Prostate gland (tissue), 2 donors: ENCODE results near the gene GSG1. TPM values are rescaled to one million over a fixed set of nuclear protein-coding genes. Genes with fewer than 3 reads are reported as not detected.
A peak's percentile ranks its signal among the peaks of the same experiment; 100 is the strongest.

Experiments
- DNase-seq: peaks from one replicate; pipeline ENCODE4 v3.0.0-alpha.2; 2019; ENCODE audit warnings: low spot score
- H3K27ac ChIP-seq, 2 donors: fragments of 200-600 bp; sonication (generic); 2 replicates each; pipeline ENCODE4 v1.5.1; 2017 to 2019
- H3K27me3 ChIP-seq: fragments of 200-600 bp; sonication (generic); replicated peaks from 2 replicates; pipeline ENCODE4 v1.5.1; 2019; ENCODE audit not compliant: insufficient read depth
- H3K36me3 ChIP-seq, 2 donors: fragments of 200-600 bp; sonication (generic); 1 replicate in 1 of 2; 2 replicates in 1 of 2; pipeline versions ENCODE4 v1.5.1 to v1.8.1; 2017 to 2019
- H3K4me1 ChIP-seq: fragments of 200-600 bp; sonication (generic); replicated peaks from 2 replicates; pipeline ENCODE4 v1.5.1; 2019
- H3K4me3 ChIP-seq, 2 donors: fragments of 200-600 bp; sonication (generic); 2 replicates each; pipeline ENCODE4 v1.5.1; 2017 to 2019
- H3K9me3 ChIP-seq: fragments of 200-600 bp; sonication (generic); 2 replicates; pipeline ENCODE4 v1.5.1; 2017
- POLR2A ChIP-seq: fragments of 450-650 bp; IDR thresholded peaks from one replicate; pipeline ENCODE4 v1.6.1; 2016; ENCODE audit warnings: antibody characterized with exemption, mild to moderate bottlenecking
- POLR2AphosphoS5 ChIP-seq: sonication (generic); formaldehyde crosslinking; IDR thresholded peaks from one replicate; pipeline ENCODE4 v1.6.1; 2017; ENCODE audit warnings: antibody characterized with exemption
- WGBS: methylation state at CpG from one replicate; pipeline ENCODE4 v1.1.5; 2018; 5-methylcytosine and 5-hydroxymethylcytosine counted together
- intact Hi-C: fragments of 100-400 bp; cut with DNase I; formaldehyde crosslinking; loops from one replicate; pipeline ENCODE4 v1.14.2; 2022
- total RNA-seq, 2 donors: library from RNA; depleted of rRNA; stranded (reverse); fragments of >200 nt; gene quantifications; one replicate each; pipeline ENCODE4 v1.1.0, GENCODE V29; 2016
- TF ChIP-seq, protein P1 (sequence below), 4 experiments: fragments of 200-600 bp in 2 of 4; fragments of 450-650 bp in 2 of 4; sonication (generic) in 2 of 4; IDR thresholded peaks; 1 replicate in 3 of 4; 2 replicates in 1 of 4; pipeline ENCODE4 v1.5.1; 2016 to 2019; ENCODE audit warnings: antibody characterized with exemption in 4 of 4, mild to moderate bottlenecking in 2 of 4, moderate library complexity in 2 of 4

The GSG1 gene
- total RNA-seq, 2 donors from 2014 or later = 21.2 TPM; not detected in 1

DNA sequence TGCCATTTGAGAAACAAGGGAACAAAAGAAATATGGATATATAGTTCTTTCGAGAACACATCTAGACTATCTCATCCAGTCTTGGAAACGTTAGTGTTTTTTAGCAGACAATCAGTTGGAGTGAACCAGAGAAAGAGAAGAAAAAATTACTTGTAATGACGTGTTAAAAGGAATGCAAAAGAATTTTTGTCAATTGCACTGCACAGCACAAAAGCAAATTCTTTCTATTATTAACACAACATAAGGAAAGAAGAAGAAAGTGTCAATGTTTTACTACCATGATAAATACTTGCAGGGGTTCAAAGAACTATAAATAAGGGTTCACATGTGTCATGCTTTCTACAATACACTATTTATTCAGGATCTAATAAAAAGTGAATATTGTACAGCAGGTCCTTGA, 27.5 kb upstream of the GSG1 start:
- H3K9me3 ChIP-seq = no peaks in the 10 kb centered on the region
- DNase-seq = no peak
- no peaks in the 10 kb centered on the region for H3K36me3 ChIP-seq
- H3K4me3 ChIP-seq = no peak overlapping the region
- intact Hi-C loops = no loop called here
- no peaks in the 10 kb centered on the region for H3K27me3 ChIP-seq
- no peak overlapping the region for H3K27ac ChIP-seq
- peaks cover 3% of the 10 kb centered on the region for H3K4me1 ChIP-seq
- TF ChIP-seq, protein P1, sequence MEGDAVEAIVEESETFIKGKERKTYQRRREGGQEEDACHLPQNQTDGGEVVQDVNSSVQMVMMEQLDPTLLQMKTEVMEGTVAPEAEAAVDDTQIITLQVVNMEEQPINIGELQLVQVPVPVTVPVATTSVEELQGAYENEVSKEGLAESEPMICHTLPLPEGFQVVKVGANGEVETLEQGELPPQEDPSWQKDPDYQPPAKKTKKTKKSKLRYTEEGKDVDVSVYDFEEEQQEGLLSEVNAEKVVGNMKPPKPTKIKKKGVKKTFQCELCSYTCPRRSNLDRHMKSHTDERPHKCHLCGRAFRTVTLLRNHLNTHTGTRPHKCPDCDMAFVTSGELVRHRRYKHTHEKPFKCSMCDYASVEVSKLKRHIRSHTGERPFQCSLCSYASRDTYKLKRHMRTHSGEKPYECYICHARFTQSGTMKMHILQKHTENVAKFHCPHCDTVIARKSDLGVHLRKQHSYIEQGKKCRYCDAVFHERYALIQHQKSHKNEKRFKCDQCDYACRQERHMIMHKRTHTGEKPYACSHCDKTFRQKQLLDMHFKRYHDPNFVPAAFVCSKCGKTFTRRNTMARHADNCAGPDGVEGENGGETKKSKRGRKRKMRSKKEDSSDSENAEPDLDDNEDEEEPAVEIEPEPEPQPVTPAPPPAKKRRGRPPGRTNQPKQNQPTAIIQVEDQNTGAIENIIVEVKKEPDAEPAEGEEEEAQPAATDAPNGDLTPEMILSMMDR (IDR thresholded peaks at IDR 0.05) = no peak
- TF ChIP-seq POLR2AphosphoS5 (no peak), POLR2A (no peak)
- 23% methylated on average over 3 of the region's 3 CpGs for WGBS

GRCh38 chr12:13128291-13128965, 25.0 kb upstream of the GSG1 start:
- Histone ChIP-seq H3K4me3 (no peak overlapping the region), H3K36me3 (no peaks in the 10 kb centered on the region), H3K27ac (peak overlapping the region in 1 of 2 donors; percentile 56), H3K4me1 (peaks cover 3% of the 10 kb centered on the region), H3K27me3 (no peaks in the 10 kb centered on the region), H3K9me3 (no peaks in the 10 kb centered on the region)
- intact Hi-C loops = no loop called here
- 79% methylated on average over 8 of the region's 8 CpGs for WGBS
- TF ChIP-seq POLR2AphosphoS5 (no peak), POLR2A (no peak)
- TF ChIP-seq, protein P1 (IDR thresholded peaks at IDR 0.05) = no peak
- DNase-seq = no peak

GRCh38 chr12:13127444-13127843, 24.0 kb upstream of the GSG1 start:
- WGBS = 55% methylated on average over 4 of the region's 5 CpGs
- H3K27ac ChIP-seq = peak overlapping the region; percentile 7 to 56
- no peaks in the 10 kb centered on the region for H3K27me3 ChIP-seq
- no peaks in the 10 kb centered on the region for H3K9me3 ChIP-seq
- intact Hi-C loops = no loop called here
- H3K4me3 ChIP-seq = no peak overlapping the region
- H3K36me3 ChIP-seq = no peaks in the 10 kb centered on the region
- H3K4me1 ChIP-seq = peaks cover 3% of the 10 kb centered on the region
- DNase-seq = no peak
- TF ChIP-seq POLR2A = no peak
- TF ChIP-seq, protein P1 (IDR thresholded peaks at IDR 0.05) = no peak
- peak; percentile 40 for TF ChIP-seq POLR2AphosphoS5

DNA sequence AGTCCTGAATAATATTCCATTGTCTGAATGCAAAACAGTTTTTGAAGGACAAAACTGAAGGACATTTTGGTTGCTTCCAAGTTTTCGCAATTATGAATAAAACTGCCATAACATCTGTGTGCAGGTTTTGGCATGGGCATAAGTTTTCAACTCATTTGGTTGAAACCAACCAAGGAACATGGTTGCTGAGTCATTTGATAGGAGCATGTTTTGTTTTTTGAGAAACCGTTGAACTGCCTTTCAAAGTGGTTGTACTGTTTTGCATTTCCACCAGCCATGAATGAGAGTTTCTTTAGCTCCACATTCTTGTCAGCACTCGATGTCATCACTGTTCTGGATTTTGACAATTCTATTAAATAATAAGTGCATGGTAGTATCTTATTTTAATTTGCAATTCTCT, 23.0 kb upstream of the GSG1 start:
- no peaks in the 10 kb centered on the region for H3K36me3 ChIP-seq
- no peaks in the 10 kb centered on the region for H3K9me3 ChIP-seq
- no peak for TF ChIP-seq POLR2A
- TF ChIP-seq POLR2AphosphoS5 = no peak
- TF ChIP-seq, protein P1 (IDR thresholded peaks at IDR 0.05) = no peak
- no peak overlapping the region for H3K4me3 ChIP-seq
- H3K4me1 ChIP-seq = peaks cover 3% of the 10 kb centered on the region
- intact Hi-C loops = no loop called here
- 88% methylated on average over 3 of the region's 3 CpGs for WGBS
- H3K27ac ChIP-seq = no peak overlapping the region
- no peak for DNase-seq
- no peaks in the 10 kb centered on the region for H3K27me3 ChIP-seq

GRCh38 chr12:13125996-13126395, 22.5 kb upstream of the GSG1 start:
- 87% methylated on average over 2 of the region's 2 CpGs for WGBS
- intact Hi-C loops = no loop called here

More at GRCh38 chr12:13125996-13126395, 22.5 kb upstream of the GSG1 start:
- no peak for DNase-seq
- Histone ChIP-seq H3K36me3 (no peaks in the 10 kb centered on the region), H3K27me3 (no peaks in the 10 kb centered on the region), H3K27ac (no peak overlapping the region), H3K4me1 (peaks cover 3% of the 10 kb centered on the region), H3K9me3 (no peaks in the 10 kb centered on the region), H3K4me3 (no peak overlapping the region)
- no peak for TF ChIP-seq POLR2A
- TF ChIP-seq, protein P1 (IDR thresholded peaks at IDR 0.05) = no peak
- TF ChIP-seq POLR2AphosphoS5 = no peak
